Thoracic aorta (tissue), 2 donors: ENCODE data around the gene SPTLC1. TPM values are rescaled to one million over a fixed set of nuclear protein-coding genes. Genes with fewer than 3 reads are reported as not detected.

ENCODE experiments used
- ATAC-seq: fragments of 150-250 bp; one replicate; pipeline ENCODE4 v1.8.0; 2017; ENCODE audit warnings: low read depth; ENCODE audit not compliant: insufficient number of reproducible peaks, low FRiP score
- DNase-seq: peaks from one replicate; pipeline ENCODE4 v3.0.0-alpha.2; 2020; ENCODE audit warnings: low spot score
- H3K27ac ChIP-seq, 2 donors: fragments of 200-600 bp; sonication (generic); 1 replicate in 1 of 2; 2 replicates in 1 of 2; pipeline ENCODE4 v1.5.1; 2016; ENCODE audit warnings: mild to moderate bottlenecking in 2 of 2, moderate library complexity in 2 of 2
- H3K27me3 ChIP-seq: fragments of 200-600 bp; sonication (generic); replicated peaks from 2 replicates; pipeline ENCODE4 v1.6.0; 2016; ENCODE audit warnings: mild to moderate bottlenecking; ENCODE audit not compliant: insufficient read depth
- H3K36me3 ChIP-seq: fragments of 200-600 bp; sonication (generic); one replicate; pipeline ENCODE4 v1.5.1; 2016
- H3K4me1 ChIP-seq, 2 donors: fragments of 200-600 bp; sonication (generic); 1 replicate in 1 of 2; 2 replicates in 1 of 2; pipeline versions ENCODE4 v1.5.1 to v1.6.0; 2016; ENCODE audit warnings: low read depth in 2 of 2, mild to moderate bottlenecking in 1 of 2; ENCODE audit not compliant: control insufficient read depth in 1 of 2
- H3K4me3 ChIP-seq: fragments of 200-600 bp; sonication (generic); 2 replicates; pipeline ENCODE4 v1.5.1; 2016; ENCODE audit warnings: mild to moderate bottlenecking
- H3K9me3 ChIP-seq: fragments of 200-600 bp; sonication (generic); 2 replicates; pipeline ENCODE4 v1.5.1; 2016
- CTCF ChIP-seq: fragments of 200-600 bp; sonication (generic); IDR thresholded peaks from one replicate; pipeline ENCODE4 v1.5.1; 2019; ENCODE audit warnings: antibody characterized with exemption
- total RNA-seq, 2 donors: library from RNA; depleted of rRNA; stranded (reverse); fragments of >200 nt; gene quantifications; one replicate each; pipeline versions ENCODE4 v1.1.0 to v1.2.3, GENCODE V29; 2016

SPTLC1 gene
- total RNA-seq, 2 donors from 2014 or later = 45.6 to 74.7 TPM

DNA sequence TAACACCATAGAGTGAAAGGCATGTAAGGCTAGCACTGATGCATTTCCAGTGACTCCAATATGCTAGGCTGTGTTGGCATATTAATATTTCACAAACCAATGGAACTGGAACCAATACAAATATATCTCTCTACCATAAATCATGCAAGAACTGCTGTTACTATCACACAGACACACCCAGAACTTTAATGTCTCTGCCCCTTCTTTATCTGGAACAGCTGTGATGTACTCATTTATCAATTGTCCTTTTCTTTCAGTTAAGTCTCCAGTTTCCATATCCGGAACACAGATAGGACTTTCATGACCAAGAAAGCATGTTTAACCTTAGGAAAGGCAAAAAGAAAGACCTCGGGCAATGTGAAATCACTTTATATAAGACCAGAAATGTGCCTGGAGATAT, 70.3 kb downstream of the SPTLC1 start:
- H3K27ac ChIP-seq = no peak overlapping the region
- no peak overlapping the region for H3K4me3 ChIP-seq
- no peaks in the 10 kb centered on the region for H3K27me3 ChIP-seq
- H3K9me3 ChIP-seq = peaks cover 14% of the 10 kb centered on the region
- H3K4me1 ChIP-seq = no peaks in the 10 kb centered on the region
- ATAC-seq (no peak), DNase-seq (no peak)
- TF ChIP-seq CTCF = no peak
- H3K36me3 ChIP-seq = peaks cover 36% of the 10 kb centered on the region

- ATAC-seq (no peak), DNase-seq (no peak)
- H3K4me1 ChIP-seq = no peaks in the 10 kb centered on the region
Observed at GRCh38 chr9:92043002-92043401, 72.2 kb downstream of the SPTLC1 start.

GRCh38 chr9:92042260-92042659, 73.0 kb downstream of the SPTLC1 start:
- Histone ChIP-seq H3K4me1 (no peaks in the 10 kb centered on the region), H3K36me3 (peaks cover 44% of the 10 kb centered on the region), H3K27me3 (no peaks in the 10 kb centered on the region), H3K4me3 (no peak overlapping the region), H3K9me3 (peaks cover 14% of the 10 kb centered on the region), H3K27ac (no peak overlapping the region)
- DNase-seq = no peak
- ATAC-seq = no peak
- no peak for TF ChIP-seq CTCF

More at GRCh38 chr9:92043002-92043401, 72.2 kb downstream of the SPTLC1 start:
- no peak for TF ChIP-seq CTCF
- Histone ChIP-seq H3K4me3 (no peak overlapping the region), H3K36me3 (peaks cover 39% of the 10 kb centered on the region), H3K27ac (no peak overlapping the region), H3K27me3 (no peaks in the 10 kb centered on the region), H3K9me3 (peaks cover 14% of the 10 kb centered on the region)

- Histone ChIP-seq H3K36me3 (peaks cover 32% of the 10 kb centered on the region), H3K4me1 (no peaks in the 10 kb centered on the region), H3K9me3 (peaks cover 2% of the 10 kb centered on the region), H3K4me3 (no peak overlapping the region), H3K27ac (no peak overlapping the region), H3K27me3 (no peaks in the 10 kb centered on the region)
- TF ChIP-seq CTCF = no peak
- no peak for DNase-seq
- no peak for ATAC-seq
Observed at GRCh38 chr9:92036756-92037155, 78.5 kb downstream of the SPTLC1 start.

- Histone ChIP-seq H3K27ac (no peak overlapping the region), H3K9me3 (no peaks in the 10 kb centered on the region), H3K27me3 (no peaks in the 10 kb centered on the region), H3K4me1 (no peaks in the 10 kb centered on the region), H3K36me3 (peaks cover 31% of the 10 kb centered on the region), H3K4me3 (no peak overlapping the region)
- TF ChIP-seq CTCF = no peak
- ATAC-seq (no peak), DNase-seq (no peak)
Observed at GRCh38 chr9:92036411-92036746, 78.8 kb downstream of the SPTLC1 start.
